Fibroblast of the aortic adventitia (primary cell): Measurements from ENCODE around the gene CHMP1B. TPM values are rescaled to one million over a fixed set of nuclear protein-coding genes. Genes with fewer than 3 reads are reported as not detected.

ENCODE experiments used
- DNase-seq: peaks from one replicate; pipeline ENCODE4 v3.0.0-alpha.2; 2010; ENCODE audit warnings: low read depth
- H3K4me3 ChIP-seq: 2 replicates; pipeline ENCODE4 v1.5.1; 2011; ENCODE audit warnings: low read depth, mild to moderate bottlenecking, control low read depth, low read length, moderate library complexity
- total RNA-seq: library from RNA; depleted of rRNA; stranded (reverse); fragments of >200 nt; gene quantifications from 2 replicates; pipeline ENCODE4 v1.2.3, GENCODE V29; 2012; ENCODE audit warnings: low replicate concordance
- TF ChIP-seq, protein P1 (sequence below): IDR thresholded peaks from 2 replicates; pipeline ENCODE4 v1.5.1; 2011; ENCODE audit warnings: mild to moderate bottlenecking, low read length, control low read depth, inconsistent platforms; ENCODE audit not compliant: insufficient read depth

The CHMP1B gene
- total RNA-seq, 1 donor, result 34.5 TPM

DNA sequence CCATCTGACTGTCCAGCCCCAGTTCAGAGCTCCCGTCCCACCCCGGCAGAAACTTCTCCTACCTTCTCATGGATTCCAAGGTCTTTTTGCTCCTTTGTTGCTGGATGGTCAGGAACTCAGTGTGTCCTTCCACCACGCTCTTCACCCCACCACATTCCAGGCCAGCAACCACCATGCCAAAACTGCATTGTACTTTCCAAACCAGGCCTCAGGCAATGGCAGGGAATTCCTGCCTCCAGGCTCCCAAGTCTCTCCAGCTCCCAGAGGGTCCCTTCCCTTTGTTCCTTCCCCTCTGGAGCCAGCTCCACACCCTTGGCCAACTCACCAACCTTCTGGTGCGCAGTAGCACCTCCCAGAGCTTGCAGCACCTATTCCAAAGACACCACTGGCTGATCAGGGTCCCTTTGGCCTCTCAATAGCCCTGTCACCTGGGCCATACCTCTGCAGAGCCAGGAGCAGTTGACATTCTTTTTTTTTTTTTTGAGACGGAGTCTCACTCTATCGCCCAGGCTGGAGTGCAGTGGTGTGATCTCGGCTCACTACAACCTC lies 8.1 kb downstream of the CHMP1B start:
- no peak overlapping the region for H3K4me3 ChIP-seq
- DNase-seq, result no peak
- TF ChIP-seq, protein P1, sequence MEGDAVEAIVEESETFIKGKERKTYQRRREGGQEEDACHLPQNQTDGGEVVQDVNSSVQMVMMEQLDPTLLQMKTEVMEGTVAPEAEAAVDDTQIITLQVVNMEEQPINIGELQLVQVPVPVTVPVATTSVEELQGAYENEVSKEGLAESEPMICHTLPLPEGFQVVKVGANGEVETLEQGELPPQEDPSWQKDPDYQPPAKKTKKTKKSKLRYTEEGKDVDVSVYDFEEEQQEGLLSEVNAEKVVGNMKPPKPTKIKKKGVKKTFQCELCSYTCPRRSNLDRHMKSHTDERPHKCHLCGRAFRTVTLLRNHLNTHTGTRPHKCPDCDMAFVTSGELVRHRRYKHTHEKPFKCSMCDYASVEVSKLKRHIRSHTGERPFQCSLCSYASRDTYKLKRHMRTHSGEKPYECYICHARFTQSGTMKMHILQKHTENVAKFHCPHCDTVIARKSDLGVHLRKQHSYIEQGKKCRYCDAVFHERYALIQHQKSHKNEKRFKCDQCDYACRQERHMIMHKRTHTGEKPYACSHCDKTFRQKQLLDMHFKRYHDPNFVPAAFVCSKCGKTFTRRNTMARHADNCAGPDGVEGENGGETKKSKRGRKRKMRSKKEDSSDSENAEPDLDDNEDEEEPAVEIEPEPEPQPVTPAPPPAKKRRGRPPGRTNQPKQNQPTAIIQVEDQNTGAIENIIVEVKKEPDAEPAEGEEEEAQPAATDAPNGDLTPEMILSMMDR, result no peak

DNA sequence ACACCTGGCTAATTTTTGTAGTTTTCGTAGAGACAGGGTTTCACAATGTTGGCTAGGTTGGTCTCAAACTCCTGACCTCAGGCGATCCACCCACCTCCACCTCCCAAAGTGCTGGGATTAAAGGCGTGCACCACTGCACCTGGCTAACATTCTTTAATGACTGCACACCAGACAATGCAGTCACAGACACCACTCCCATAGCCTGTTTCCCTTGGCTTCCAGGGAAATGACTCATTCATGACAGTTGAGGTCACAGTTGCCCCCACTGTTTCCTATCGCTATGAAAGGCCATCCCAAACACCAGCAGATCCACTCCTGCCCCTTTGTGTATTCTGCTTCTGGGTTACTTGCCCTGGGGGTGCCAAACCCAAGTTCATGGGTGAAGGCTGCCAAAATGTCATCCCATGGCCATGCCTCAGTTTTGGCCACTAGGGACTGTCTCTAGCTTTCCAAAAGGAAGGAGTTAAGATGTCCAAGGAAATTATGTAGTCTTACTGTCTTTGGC lies 8.7 kb downstream of the CHMP1B start:
- peak; percentile 75 for DNase-seq
- TF ChIP-seq, protein P1, result peak; percentile 42

DNA sequence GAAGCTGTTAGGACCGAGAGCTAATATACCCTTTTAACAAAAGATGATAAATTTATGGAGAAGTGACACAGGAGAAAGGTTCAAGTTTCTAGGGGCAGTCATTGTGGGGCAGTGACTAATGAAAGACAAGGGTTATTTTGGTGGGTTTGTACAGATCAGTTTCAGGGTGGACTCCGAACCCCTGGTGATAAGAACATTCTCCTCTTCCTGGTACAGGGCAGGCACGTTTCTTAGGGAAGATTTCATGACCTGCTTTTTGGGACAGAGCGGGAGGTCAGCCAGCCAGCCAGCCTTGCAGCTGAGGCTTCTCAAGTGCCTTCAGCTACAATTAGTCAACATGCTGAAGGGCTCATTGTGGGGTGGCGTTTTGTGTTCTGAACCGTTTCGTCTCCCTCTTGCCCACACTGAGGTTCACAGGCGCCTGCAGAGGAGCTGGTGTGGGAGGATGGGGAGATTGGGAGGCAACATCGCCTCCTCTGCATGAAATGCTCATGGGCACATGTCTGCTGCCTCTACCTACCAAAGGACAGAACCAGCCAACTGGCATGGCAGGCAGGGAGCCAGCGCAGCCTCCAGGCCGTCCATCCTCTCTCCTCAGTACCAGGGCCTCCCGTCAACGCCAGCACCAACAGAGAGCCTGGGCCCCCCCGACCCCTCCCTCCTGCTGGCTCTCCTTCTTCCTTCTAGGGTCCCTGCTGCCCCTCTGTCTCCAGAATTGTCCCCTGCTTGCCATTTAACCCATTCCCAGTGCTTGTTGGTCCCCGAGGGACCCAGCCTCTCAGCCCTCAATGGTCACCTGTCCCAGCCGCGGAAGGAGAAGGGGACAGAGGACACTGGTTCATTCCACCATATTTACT lies 9.6 kb downstream of the CHMP1B start:
- TF ChIP-seq, protein P1, result no peak
- no peak for DNase-seq
- no peak overlapping the region for H3K4me3 ChIP-seq

More for the DNA sequence above, 8.7 kb downstream of the CHMP1B start:
- no peak overlapping the region for H3K4me3 ChIP-seq

DNA sequence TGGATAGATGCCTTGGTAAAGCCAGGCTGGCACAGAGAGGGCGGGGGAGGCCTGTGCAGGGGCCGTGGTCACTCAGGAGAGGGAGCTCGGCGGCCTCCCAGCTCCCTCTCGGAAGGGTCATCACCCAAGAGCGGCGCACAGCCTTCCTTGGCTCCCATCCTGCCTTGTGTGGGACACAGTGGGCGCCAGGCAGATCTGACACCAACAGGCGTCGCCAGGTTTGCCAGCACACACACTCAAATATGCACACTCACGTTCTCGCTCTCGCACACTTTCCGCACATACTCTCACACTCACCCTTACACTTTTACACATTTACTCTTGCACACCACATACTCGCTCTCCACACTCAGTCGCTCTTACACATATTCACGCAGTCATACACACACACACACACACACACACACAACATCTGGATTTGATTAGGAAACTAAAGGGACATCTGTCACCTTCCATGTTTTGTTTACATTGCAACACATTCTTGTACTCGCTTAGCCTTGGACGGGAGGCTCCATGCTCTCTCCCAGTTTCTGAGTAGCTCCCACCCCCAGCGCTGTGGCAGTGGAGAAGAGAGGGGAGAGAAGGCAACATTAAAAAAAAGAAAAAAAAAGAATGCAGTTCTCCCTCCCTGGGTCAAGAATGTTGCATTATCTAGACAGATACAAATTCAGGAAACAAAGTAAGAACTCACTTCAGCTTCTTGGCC lies 10.5 kb downstream of the CHMP1B start:
- peak; percentile 37 for DNase-seq
- no peak overlapping the region for H3K4me3 ChIP-seq
- TF ChIP-seq, protein P1, result no peak

DNA sequence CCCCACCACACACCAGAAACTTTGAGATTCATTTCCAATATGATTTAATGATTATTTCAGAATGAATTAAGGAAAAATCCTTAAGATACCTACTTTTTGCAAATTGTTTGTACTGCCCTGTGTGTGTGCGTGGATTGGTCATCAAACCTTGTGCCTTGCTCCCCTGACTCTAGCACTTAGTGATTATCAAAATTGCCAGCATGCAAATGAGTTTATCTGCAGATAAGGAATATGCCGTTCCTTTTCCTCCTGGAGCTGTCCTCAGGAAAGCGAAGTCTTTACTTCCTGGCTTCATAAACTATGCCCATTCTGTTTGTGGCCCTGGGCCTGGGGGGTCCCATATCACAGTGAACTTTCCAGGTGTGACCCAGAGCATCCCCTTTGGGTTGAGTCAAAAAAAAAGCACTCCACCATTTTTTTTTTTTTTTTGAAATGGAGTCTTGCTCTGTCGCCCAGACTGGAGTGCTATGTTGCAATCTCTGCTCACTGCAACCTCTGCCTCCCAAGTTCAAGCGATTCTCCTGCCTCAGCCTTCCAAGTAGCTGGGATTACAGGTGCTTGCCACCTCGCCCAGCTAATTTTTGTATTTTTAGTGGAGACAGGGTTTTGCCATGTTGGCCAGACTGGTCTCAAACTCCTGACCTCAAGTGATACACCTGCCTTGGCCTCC lies 11.4 kb downstream of the CHMP1B start:
- TF ChIP-seq, protein P1, result no peak
- no peak overlapping the region for H3K4me3 ChIP-seq
- DNase-seq, result no peak

DNA sequence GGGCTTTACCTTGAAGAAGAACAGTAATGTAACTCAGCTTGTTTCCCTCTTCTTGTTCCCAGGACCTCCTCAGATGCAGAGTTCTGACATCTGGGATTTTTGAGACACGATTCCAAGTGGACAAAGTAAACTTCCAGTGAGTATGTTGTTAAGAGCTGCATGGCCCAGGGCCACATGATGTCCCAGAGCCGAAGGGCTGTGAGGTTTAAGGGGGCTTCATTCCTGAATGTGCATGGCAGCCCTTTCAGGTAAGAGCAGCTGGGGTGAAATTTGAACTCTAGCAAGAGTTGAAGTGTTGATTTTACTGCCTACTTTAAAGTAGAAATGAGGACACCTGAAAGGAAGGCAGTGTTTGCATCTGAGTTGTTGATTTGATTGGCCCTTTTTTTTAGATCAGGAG lies 13.3 kb downstream of the CHMP1B start:
- TF ChIP-seq, protein P1, result no peak
- no peak for DNase-seq
- H3K4me3 ChIP-seq, result no peak overlapping the region
